Vagina (tissue), 2 donors: ENCODE data around the gene STEAP4.

Experiments used
- POLR2A ChIP-seq, 2 donors: fragments of 450-650 bp; IDR thresholded peaks; one replicate each; pipeline ENCODE4 v1.6.1; 2017; ENCODE audit warnings: antibody characterized with exemption in 2 of 2, mild to moderate bottlenecking in 2 of 2, moderate library complexity in 2 of 2
- POLR2AphosphoS5 ChIP-seq, 2 donors: sonication (generic); formaldehyde crosslinking; IDR thresholded peaks; one replicate each; pipeline ENCODE4 v1.9.0; 2017; ENCODE audit warnings: antibody characterized with exemption in 2 of 2, mild to moderate bottlenecking in 2 of 2, low read depth in 1 of 2; ENCODE audit not compliant: insufficient read depth in 1 of 2
- TF ChIP-seq, protein P1 (sequence below), 3 experiments: fragments of 450-650 bp in 2 of 3; fragments of 200-600 bp in 1 of 3; sonication (generic) in 1 of 3; IDR thresholded peaks; one replicate each; pipeline ENCODE4 v1.5.1; 2017 to 2019; ENCODE audit warnings: antibody characterized with exemption in 3 of 3, mild to moderate bottlenecking in 2 of 3, moderate library complexity in 2 of 3

DNA sequence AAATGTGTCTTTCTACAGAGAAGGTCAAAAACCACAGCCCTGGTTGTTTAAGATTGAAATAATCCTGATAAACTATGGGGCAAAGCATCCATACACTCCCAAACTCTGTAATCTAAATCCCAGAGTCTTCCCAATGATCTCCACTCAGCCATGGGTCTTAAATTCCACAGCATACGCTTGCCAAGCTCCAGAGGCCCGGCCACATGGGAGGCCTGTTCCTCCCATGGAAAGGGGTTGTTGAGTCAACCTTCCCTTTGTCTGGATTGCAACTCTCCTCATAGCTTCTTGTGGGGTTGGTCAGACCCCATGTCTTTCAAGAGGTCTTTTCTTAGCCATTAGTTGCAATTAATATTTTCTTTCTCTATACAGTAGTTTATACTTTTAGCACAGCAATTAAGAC lies 718 bp upstream of the STEAP4 start:
- TF ChIP-seq POLR2A (IDR thresholded peaks at IDR 0.05) = no peak
- TF ChIP-seq, protein P1, sequence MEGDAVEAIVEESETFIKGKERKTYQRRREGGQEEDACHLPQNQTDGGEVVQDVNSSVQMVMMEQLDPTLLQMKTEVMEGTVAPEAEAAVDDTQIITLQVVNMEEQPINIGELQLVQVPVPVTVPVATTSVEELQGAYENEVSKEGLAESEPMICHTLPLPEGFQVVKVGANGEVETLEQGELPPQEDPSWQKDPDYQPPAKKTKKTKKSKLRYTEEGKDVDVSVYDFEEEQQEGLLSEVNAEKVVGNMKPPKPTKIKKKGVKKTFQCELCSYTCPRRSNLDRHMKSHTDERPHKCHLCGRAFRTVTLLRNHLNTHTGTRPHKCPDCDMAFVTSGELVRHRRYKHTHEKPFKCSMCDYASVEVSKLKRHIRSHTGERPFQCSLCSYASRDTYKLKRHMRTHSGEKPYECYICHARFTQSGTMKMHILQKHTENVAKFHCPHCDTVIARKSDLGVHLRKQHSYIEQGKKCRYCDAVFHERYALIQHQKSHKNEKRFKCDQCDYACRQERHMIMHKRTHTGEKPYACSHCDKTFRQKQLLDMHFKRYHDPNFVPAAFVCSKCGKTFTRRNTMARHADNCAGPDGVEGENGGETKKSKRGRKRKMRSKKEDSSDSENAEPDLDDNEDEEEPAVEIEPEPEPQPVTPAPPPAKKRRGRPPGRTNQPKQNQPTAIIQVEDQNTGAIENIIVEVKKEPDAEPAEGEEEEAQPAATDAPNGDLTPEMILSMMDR (IDR thresholded peaks at IDR 0.05) = no peak
- no peak for TF ChIP-seq POLR2AphosphoS5 (IDR thresholded peaks at IDR 0.05; ENCODE audit: insufficient read depth in 1 of 2, low read depth in 1 of 2)
